Activated naive CD8-positive, alpha-beta T cell treated with anti-CD3 and anti-CD28 coated beads, Interleukin-2, amount 10 ng/mL, durations not matched to agents 7 days and 5 days (primary cell): Measurements from ENCODE around the gene ATE1. TPM values are rescaled to one million over a fixed set of nuclear protein-coding genes. Genes with fewer than 3 reads are reported as not detected.

Source experiments
- ATAC-seq: fragments of 150-1000 bp; cut with Tn5 transposase; one replicate; pipeline ENCODE4 v1.10.0; 2021; ENCODE audit warnings: low read depth, moderate library complexity
- POLR2A ChIA-PET: fragments of 350-600 bp; sonication (Branson Sonifier 250); formaldehyde crosslinking; loops from one replicate; lab custom pipeline; 2021; ENCODE audit warnings: antibody characterized with exemption; lab: Charles Lee
- DNase-seq: peaks from one replicate; pipeline ENCODE4 v3.0.0; 2021
- H3K27ac Mint-ChIP-seq: one replicate; pipeline ENCODE4 v1.8.0; 2022; ENCODE audit warnings: mild to moderate bottlenecking, mixed read lengths
- H3K27me3 Mint-ChIP-seq: one replicate; pipeline ENCODE4 v1.8.0; 2022; ENCODE audit warnings: mild to moderate bottlenecking, moderate library complexity, mixed read lengths
- H3K36me3 Mint-ChIP-seq: one replicate; pipeline ENCODE4 v1.8.0; 2021; ENCODE audit warnings: mild to moderate bottlenecking, mixed read lengths
- H3K4me1 Mint-ChIP-seq: one replicate; pipeline ENCODE4 v1.8.0; 2021; ENCODE audit warnings: mixed read lengths
- H3K4me3 Mint-ChIP-seq: one replicate; pipeline ENCODE4 v1.8.0; 2022; ENCODE audit warnings: mild to moderate bottlenecking, moderate library complexity, mixed read lengths
- H3K9me3 Mint-ChIP-seq: one replicate; pipeline ENCODE4 v1.8.0; 2021; ENCODE audit warnings: mixed read lengths
- total RNA-seq, 2 experiments: library from RNA; stranded (reverse); gene quantifications; one replicate each; pipeline ENCODE4 v1.2.3, GENCODE V29; 2021

ATE1 gene
- total RNA-seq, 2 experiments from 2014 or later = 21.9 to 27.1 TPM

DNA sequence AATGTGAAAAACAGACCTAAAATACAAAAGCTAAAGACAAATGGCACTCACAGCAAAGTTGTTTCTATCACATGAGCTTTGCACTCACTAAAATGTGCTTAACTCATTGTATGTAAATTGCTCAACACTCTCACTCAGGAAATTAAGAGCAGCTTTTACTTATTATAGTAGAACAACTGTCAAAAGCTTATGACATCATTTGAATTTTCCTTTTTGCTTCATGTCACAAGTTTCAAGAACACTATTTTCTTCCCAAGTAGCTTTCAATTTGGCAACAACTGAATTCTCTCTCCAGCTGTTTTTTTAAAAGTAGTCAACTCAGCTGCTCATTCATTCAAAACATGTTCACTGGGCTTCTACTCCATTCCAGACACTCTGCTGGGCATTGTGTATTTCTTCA, 46.9 kb downstream of the ATE1 start:
- Mint-ChIP-seq H3K4me3 (no peak overlapping the region), H3K27me3 (no peaks in the 10 kb centered on the region)

DNA sequence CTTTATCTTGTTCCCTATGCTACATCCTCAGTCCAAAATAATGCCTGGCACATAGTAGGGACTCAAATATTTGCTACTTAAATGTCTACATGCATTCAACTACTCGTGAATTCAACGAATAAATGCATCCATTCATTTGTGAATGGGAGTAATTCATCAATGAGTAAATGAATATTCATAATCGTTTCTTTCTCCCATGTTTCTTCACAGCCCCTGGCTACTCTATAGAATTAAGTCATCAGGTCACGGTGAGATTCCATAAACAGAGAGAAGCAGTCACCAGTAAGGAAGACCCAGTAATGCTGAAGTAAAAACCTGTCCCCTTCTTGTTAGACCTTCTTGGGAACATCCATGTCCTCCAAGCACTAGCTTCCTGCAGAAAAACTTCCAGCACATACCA, 48.4 kb downstream of the ATE1 start:
- H3K9me3 Mint-ChIP-seq = no peaks in the 10 kb centered on the region
- H3K27me3 Mint-ChIP-seq = no peaks in the 10 kb centered on the region
- DNase-seq (no peak), ATAC-seq (no peak)
- no peak overlapping the region for H3K4me3 Mint-ChIP-seq
- H3K4me1 Mint-ChIP-seq = no peaks in the 10 kb centered on the region
- no peaks in the 10 kb centered on the region for H3K36me3 Mint-ChIP-seq
- no peak overlapping the region for H3K27ac Mint-ChIP-seq
- POLR2A ChIA-PET = no interaction called here

More for the DNA sequence above, 46.9 kb downstream of the ATE1 start:
- no peaks in the 10 kb centered on the region for H3K9me3 Mint-ChIP-seq
- ATAC-seq (no peak), DNase-seq (no peak)
- no peaks in the 10 kb centered on the region for H3K4me1 Mint-ChIP-seq
- no peaks in the 10 kb centered on the region for H3K36me3 Mint-ChIP-seq
- H3K27ac Mint-ChIP-seq = no peak overlapping the region
- POLR2A ChIA-PET = no interaction called here

DNA sequence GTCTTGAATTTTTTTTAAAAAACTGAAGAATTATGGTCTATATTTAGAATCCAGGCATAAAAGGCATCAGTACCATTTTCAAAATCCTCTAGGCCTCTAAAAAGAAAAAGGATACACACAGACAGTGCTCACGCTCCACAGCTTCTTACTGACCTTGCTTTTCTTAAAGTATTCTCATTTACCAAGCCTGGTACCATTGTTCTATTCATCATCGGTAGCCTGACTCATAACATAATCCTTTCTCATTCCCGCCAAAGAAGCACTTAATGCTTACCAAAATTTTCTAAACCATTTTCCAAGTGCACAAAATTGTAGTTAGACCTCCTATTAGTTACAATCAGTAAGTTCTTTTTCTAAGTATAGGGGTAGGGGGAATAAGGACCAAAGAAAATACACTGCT, 54.6 kb downstream of the ATE1 start:
- Mint-ChIP-seq H3K36me3 (peaks cover 7% of the 10 kb centered on the region), H3K4me1 (no peaks in the 10 kb centered on the region), H3K9me3 (no peaks in the 10 kb centered on the region), H3K4me3 (no peak overlapping the region), H3K27me3 (no peaks in the 10 kb centered on the region), H3K27ac (no peak overlapping the region)
- DNase-seq (no peak), ATAC-seq (no peak)
- POLR2A ChIA-PET = no interaction called here

DNA sequence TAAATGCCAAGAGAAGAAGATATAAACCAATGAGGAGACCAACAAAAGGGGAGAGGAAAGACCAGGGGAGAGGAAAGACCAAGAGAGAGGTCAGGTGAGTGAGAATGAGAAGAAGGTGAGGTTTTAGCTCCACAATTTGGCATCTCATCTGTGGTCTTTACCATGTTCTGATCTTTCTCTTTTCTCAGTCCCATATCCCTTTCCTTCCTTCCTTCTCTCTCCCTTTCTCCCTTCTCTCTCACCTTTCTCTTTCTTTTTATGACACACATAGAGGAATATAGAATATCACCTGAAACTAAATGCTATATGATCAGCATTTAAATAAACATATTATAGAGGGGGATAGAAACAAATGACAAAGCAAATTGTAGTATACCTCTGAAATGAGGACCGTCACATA, 57.4 kb downstream of the ATE1 start:
- DNase-seq (no peak), ATAC-seq (no peak)
- Mint-ChIP-seq H3K9me3 (no peaks in the 10 kb centered on the region), H3K4me3 (no peak overlapping the region), H3K27ac (no peak overlapping the region), H3K4me1 (no peaks in the 10 kb centered on the region), H3K27me3 (no peaks in the 10 kb centered on the region), H3K36me3 (peaks cover 8% of the 10 kb centered on the region)
- POLR2A ChIA-PET = no interaction called here

DNA sequence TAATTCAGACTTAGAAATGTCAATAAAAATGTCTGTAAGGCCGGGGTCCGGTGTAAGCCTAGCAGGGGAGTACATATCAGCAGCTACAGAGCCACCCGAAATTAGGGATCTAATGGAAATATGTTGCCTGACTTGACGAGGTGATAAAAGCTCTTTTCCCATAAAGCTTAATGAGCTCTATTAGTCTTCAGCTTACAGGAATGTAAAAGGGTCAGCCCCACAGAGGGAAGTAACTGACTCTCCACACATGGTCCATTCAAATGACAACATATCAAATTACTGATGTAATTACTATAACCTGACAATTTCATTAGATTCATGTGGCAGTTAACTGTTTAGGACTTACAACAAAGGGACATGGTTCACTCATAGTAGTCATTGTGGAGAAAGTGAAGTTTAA, 62.3 kb downstream of the ATE1 start:
- POLR2A ChIA-PET = no interaction called here
- DNase-seq (no peak), ATAC-seq (no peak)
- Mint-ChIP-seq H3K36me3 (peaks cover 22% of the 10 kb centered on the region), H3K27me3 (no peaks in the 10 kb centered on the region), H3K4me3 (no peak overlapping the region), H3K9me3 (peaks cover 2% of the 10 kb centered on the region), H3K27ac (no peak overlapping the region), H3K4me1 (peaks cover 2% of the 10 kb centered on the region)

DNA sequence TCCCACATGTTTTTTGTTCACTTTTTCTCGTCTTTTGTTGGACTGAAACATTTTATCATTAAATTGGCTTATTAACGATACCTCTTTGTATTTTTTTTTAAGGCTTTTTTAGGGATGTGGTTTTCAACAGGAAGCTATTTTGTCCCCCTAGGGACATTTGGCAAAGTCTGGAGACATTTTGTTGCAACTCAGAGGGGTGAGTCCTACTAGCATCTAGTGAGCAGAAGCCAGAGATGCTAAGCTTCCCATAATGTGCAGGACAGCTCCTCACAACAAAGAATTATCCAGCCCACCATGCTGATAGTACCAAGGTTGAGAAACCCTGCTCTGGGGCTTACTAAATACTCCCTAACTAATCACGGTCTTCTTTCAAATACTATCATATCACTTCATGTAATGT, 63.2 kb downstream of the ATE1 start:
- Mint-ChIP-seq H3K9me3 (peaks cover 2% of the 10 kb centered on the region), H3K27me3 (no peaks in the 10 kb centered on the region), H3K4me3 (no peak overlapping the region), H3K27ac (no peak overlapping the region), H3K36me3 (peaks cover 21% of the 10 kb centered on the region), H3K4me1 (peaks cover 2% of the 10 kb centered on the region)
- ATAC-seq = no peak
- no peak for DNase-seq
- POLR2A ChIA-PET = no interaction called here

DNA sequence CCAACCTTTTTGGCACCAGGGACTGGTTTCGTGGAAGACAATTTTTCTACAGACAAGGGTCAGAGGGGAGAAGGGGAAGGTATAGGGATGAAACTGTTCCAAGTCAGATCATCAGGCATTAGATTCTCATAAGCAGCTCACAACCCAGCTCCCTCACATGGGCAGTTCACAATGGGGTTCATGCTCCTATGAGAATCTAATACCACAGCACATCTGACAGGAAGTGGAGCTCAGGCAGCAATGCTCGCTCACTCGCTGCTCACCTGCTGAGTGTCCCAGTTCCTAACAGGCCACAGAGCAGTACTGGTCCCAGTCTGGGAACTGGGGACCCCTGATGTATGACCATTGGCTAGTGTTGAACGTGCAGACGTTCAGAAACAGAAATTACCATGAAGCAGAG, 63.7 kb downstream of the ATE1 start:
- no peak for DNase-seq
- ATAC-seq = no peak
- no peak overlapping the region for H3K4me3 Mint-ChIP-seq
- POLR2A ChIA-PET = no interaction called here
- H3K27me3 Mint-ChIP-seq = no peaks in the 10 kb centered on the region
- no peak overlapping the region for H3K27ac Mint-ChIP-seq
- H3K9me3 Mint-ChIP-seq = peaks cover 2% of the 10 kb centered on the region
- H3K36me3 Mint-ChIP-seq = peaks cover 20% of the 10 kb centered on the region
- peaks cover 2% of the 10 kb centered on the region for H3K4me1 Mint-ChIP-seq

DNA sequence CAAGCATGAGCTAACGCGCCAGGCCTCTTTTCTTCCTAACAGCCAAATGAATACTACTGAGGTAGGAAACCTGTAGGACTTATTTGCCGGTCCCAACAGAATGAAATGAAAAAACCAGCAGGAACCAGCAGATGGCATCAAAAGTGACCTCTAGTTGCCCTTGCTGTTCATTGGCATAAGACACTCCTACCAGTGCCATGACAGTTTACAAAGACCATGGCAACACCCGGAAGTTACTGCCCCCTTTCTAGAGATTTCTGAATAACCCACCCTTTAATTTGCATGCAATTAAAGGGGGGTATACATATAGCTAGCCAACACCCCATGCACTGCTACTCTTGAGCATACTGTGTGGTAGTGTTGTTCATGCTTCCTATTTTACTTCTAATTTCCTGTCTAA, 65.2 kb downstream of the ATE1 start:
- POLR2A ChIA-PET = no interaction called here
- H3K36me3 Mint-ChIP-seq = peaks cover 21% of the 10 kb centered on the region

DNA sequence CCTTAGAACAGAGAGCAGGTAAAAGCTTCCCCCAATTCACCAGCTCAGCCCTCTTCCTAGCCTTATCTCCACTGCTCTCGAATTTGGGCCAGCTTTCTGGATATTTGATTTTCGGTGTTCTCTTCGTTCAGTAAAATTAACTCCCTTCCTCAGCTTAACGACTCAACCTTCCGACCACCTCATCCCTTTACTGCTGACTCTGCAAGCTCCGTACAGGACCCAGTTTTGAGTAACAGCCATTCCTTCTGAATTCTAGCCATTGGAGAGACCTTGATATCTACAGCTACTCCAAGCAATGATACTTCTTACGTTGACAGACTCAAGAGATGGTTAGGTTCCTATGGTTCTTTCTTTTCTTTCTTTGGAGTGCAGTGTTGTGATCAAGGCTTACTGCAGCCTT, 65.8 kb downstream of the ATE1 start:
- Mint-ChIP-seq H3K36me3 (peaks cover 28% of the 10 kb centered on the region), H3K27ac (no peak overlapping the region), H3K4me1 (peaks cover 2% of the 10 kb centered on the region), H3K27me3 (no peaks in the 10 kb centered on the region), H3K9me3 (peaks cover 7% of the 10 kb centered on the region), H3K4me3 (no peak overlapping the region)
- DNase-seq (no peak), ATAC-seq (no peak)
- POLR2A ChIA-PET = no interaction called here

More for the DNA sequence above, 65.2 kb downstream of the ATE1 start:
- peaks cover 3% of the 10 kb centered on the region for H3K9me3 Mint-ChIP-seq
- H3K4me1 Mint-ChIP-seq = peaks cover 2% of the 10 kb centered on the region
- H3K27me3 Mint-ChIP-seq = no peaks in the 10 kb centered on the region
- H3K27ac Mint-ChIP-seq = no peak overlapping the region
- DNase-seq (no peak), ATAC-seq (no peak)
- no peak overlapping the region for H3K4me3 Mint-ChIP-seq

DNA sequence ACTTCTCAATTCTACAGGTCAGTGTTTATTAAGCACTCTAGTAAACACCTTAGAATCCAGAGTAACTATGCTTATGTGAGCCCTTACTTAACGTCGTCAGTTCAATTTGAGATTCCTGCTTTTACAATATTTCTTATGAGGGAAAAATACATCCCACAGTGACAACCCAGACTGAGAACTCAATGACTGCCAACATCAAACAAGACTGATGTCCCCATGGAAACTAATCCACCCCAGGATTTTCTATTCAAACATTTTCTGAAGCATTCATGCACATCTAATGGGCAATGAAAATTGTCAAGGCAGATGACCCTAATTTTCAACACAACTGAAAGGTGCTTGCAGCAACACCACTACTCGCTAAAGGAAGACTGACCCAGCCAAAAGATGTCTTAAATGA, 67.0 kb downstream of the ATE1 start:
- H3K27ac Mint-ChIP-seq = no peak overlapping the region

DNA sequence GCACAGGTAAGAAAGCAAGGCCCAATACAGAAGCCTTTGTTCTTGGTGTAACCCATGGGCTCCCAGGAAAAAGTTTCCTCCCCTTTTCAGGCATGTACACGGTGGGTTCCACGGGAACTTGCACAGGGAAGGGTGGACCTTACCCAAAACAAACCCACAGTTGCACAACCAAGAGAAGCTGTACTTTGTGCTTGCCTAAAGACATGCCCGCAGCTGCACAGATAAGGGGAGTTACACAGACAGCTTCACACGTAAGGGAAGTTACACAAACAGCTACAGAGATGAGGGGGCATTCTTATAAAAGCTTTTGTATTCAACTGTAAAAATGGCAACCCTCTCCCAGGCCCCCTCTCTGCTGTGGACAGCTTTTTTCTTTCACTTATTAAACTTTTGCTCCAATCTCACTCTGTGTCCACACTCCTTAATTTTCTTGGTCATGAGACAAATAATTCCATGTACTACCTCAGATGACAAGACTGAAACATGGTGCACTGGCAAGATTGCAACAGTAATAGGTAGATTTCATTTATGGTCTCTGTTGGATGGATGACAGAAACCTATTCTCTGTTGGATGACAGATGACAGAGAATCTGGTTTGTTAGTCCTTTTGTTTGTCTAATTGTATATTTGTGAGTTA, 72.9 kb downstream of the ATE1 start:
- Mint-ChIP-seq H3K27ac (no peak overlapping the region), H3K9me3 (peaks cover 9% of the 10 kb centered on the region), H3K4me3 (no peak overlapping the region), H3K27me3 (no peaks in the 10 kb centered on the region), H3K4me1 (no peaks in the 10 kb centered on the region), H3K36me3 (peaks cover 33% of the 10 kb centered on the region)
- ATAC-seq = no peak
- DNase-seq = no peak
- POLR2A ChIA-PET = no interaction called here

More for the DNA sequence above, 67.0 kb downstream of the ATE1 start:
- POLR2A ChIA-PET = no interaction called here
- Mint-ChIP-seq H3K4me3 (no peak overlapping the region), H3K4me1 (peaks cover 2% of the 10 kb centered on the region), H3K9me3 (peaks cover 7% of the 10 kb centered on the region), H3K27me3 (no peaks in the 10 kb centered on the region), H3K36me3 (peaks cover 32% of the 10 kb centered on the region)
- no peak for DNase-seq
- no peak for ATAC-seq

DNA sequence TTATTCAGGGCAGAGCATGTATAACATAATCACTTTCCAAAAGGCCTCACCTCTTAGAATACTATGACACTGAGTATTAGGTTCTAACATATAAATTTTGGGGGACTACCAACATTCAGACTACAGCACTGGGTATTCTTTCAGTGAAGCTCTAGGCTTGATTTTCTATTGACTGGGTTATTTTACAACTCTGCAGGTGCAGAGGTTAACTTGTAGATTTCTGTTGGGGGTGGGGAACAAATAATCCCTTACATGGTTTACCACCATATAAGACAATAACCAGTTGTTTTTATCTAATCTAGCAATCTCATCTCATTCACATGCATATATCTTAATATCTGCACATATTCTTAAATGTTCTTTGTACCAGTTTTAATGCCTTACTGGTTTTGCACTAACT, 73.9 kb downstream of the ATE1 start:
- Mint-ChIP-seq H3K36me3 (peaks cover 37% of the 10 kb centered on the region), H3K27me3 (no peaks in the 10 kb centered on the region), H3K27ac (no peak overlapping the region), H3K9me3 (peaks cover 9% of the 10 kb centered on the region), H3K4me1 (peaks cover 2% of the 10 kb centered on the region), H3K4me3 (no peak overlapping the region)
- POLR2A ChIA-PET = no interaction called here
- ATAC-seq (no peak), DNase-seq (no peak)

DNA sequence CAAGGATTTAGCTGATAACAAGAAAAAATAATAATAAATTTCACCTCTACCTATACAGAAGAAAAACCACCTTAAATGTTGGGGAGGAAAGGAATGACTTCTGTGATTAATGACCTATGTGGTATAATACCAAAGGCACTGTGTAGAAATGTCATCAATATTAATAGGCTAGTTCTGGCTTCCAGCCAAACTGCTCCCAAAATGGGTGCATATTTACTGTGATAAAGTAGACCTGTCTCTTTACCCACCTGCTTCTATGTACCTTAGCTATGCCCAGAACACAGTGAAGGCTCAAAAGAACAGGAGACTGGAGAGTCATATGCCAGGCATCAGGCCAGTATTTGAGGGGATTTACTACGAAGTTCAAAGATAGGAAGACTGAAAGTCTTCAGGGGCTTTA, 76.0 kb downstream of the ATE1 start:
- DNase-seq = no peak
- Mint-ChIP-seq H3K9me3 (peaks cover 4% of the 10 kb centered on the region), H3K27ac (no peak overlapping the region), H3K4me3 (no peak overlapping the region), H3K36me3 (peaks cover 30% of the 10 kb centered on the region), H3K4me1 (peaks cover 2% of the 10 kb centered on the region), H3K27me3 (no peaks in the 10 kb centered on the region)
- no peak for ATAC-seq
- POLR2A ChIA-PET = no interaction called here

DNA sequence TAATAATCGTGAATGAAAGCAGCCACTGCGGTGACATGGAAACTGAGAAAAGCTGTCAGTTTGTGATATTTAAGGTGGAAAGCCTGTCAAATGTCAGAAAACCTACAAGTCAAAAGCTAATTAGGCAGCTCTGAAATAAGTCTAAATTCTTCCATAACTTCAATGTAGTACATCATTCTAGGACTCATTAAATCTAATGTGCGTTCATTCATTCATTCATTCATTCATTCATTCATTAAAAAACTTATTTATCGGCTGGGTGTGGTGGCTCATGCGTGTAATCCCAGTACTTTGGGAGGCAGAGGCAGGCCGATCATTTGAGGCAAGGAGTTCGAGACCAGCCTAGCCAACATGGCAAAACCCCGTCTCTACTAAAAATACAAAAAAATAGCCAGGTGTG, 79.7 kb downstream of the ATE1 start:
- H3K4me3 Mint-ChIP-seq = no peak overlapping the region
- no peaks in the 10 kb centered on the region for H3K27me3 Mint-ChIP-seq
- peaks cover 7% of the 10 kb centered on the region for H3K4me1 Mint-ChIP-seq
- DNase-seq (no peak), ATAC-seq (no peak)
- H3K36me3 Mint-ChIP-seq = peaks cover 40% of the 10 kb centered on the region
- H3K27ac Mint-ChIP-seq = no peak overlapping the region
- POLR2A ChIA-PET = no interaction called here
- peaks cover 14% of the 10 kb centered on the region for H3K9me3 Mint-ChIP-seq

DNA sequence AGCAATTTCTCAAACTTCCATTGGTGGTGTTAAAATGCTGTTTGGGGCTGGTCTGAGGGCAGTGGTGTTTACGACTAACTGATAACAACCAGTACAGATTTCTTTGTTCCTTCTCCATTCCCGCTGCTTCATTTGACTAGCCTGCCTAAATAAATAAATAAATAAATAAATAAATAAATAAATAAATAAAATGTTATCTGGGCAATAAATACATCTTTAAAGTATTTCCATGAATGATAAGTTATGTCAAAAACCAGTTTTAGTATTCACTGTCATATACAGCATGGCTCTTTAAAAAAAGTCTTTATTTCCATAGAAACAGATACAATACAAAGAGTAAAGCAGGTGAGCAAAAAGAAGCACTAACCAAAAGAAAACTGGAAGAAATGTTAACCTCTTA, 81.3 kb downstream of the ATE1 start:
- Mint-ChIP-seq H3K4me3 (no peak overlapping the region), H3K27me3 (no peaks in the 10 kb centered on the region), H3K27ac (no peak overlapping the region), H3K9me3 (peaks cover 14% of the 10 kb centered on the region), H3K36me3 (peaks cover 40% of the 10 kb centered on the region), H3K4me1 (peaks cover 7% of the 10 kb centered on the region)
- ATAC-seq = no peak
- no peak for DNase-seq
- POLR2A ChIA-PET = no interaction called here
